SU-DHL-6 (cell line): ENCODE results near the gene ABCB9.

Experiments used
- H2AFZ ChIP-seq: fragments of 200-600 bp; sonication (generic); 2 replicates; pipeline ENCODE4 v1.6.1; 2014; ENCODE audit warnings: low read depth, mild to moderate bottlenecking, moderate library complexity, mixed read lengths, antibody characterized with exemption, low read length; ENCODE audit not compliant: severe bottlenecking
- H3F3A ChIP-seq: fragments of 200-600 bp; shearing (Covaris generic); 2 replicates; pipeline ENCODE4 v1.6.0; 2016; ENCODE audit warnings: antibody characterized with exemption, mild to moderate bottlenecking; ENCODE audit not compliant: insufficient read depth
- H3K27ac ChIP-seq: fragments of 200-600 bp; sonication (generic); 2 replicates; pipeline ENCODE4 v1.5.1; 2016; ENCODE audit warnings: low read depth, mild to moderate bottlenecking, low read length, moderate library complexity, mixed read lengths
- H3K27me3 ChIP-seq: fragments of 200-600 bp; sonication (generic), shearing (Covaris generic); 2 replicates; pipeline ENCODE4 v1.6.0; 2014; ENCODE audit warnings: mild to moderate bottlenecking, low read length
- H3K36me3 ChIP-seq: fragments of 200-600 bp; sonication (generic); 2 replicates; pipeline ENCODE4 v1.6.1; 2014; ENCODE audit warnings: mild to moderate bottlenecking, low read length, mixed read lengths
- H3K4me2 ChIP-seq: fragments of 300-600, 200-600 bp; shearing (Covaris generic), sonication (generic); 2 replicates; pipeline ENCODE4 v1.6.0; 2014; ENCODE audit warnings: low read length, low read depth, mild to moderate bottlenecking; ENCODE audit not compliant: poor library complexity, severe bottlenecking
- H3K4me3 ChIP-seq: fragments of 200-600 bp; sonication (generic); 2 replicates; pipeline ENCODE4 v1.5.1; 2014; ENCODE audit warnings: antibody characterized with exemption, low read length, mild to moderate bottlenecking, mixed read lengths; ENCODE audit not compliant: insufficient read depth, poor library complexity, severe bottlenecking
- H3K79me2 ChIP-seq: fragments of 200-600 bp; sonication (generic); 2 replicates; pipeline ENCODE4 v1.6.1; 2014; ENCODE audit warnings: mild to moderate bottlenecking, low read length, moderate library complexity; ENCODE audit not compliant: insufficient read depth
- H3K9ac ChIP-seq: fragments of 200-600 bp; sonication (generic); 2 replicates; pipeline ENCODE4 v1.7.0; 2014; ENCODE audit warnings: mild to moderate bottlenecking, low read length
- H3K9me2 ChIP-seq: fragments of 200-600 bp; sonication (generic); replicated peaks from 2 replicates; pipeline ENCODE4 v1.6.1; 2014; ENCODE audit warnings: low read length; ENCODE audit not compliant: insufficient read depth
- H3K9me3 ChIP-seq: fragments of 200-600 bp; sonication (generic); 2 replicates; pipeline ENCODE4 v1.6.1; 2014; ENCODE audit warnings: low read length, mixed read lengths; ENCODE audit not compliant: insufficient read depth
- H4K20me1 ChIP-seq: fragments of 200-600 bp; sonication (generic); 2 replicates; pipeline ENCODE4 v1.6.1; 2014; ENCODE audit warnings: low read depth, mild to moderate bottlenecking, antibody characterized with exemption, low read length, moderate library complexity, mixed read lengths
- EZH2phosphoT487 ChIP-seq: fragments of 200-600 bp; sonication (generic), shearing (Covaris generic); conservative IDR thresholded peaks from 2 replicates; pipeline ENCODE4 v1.6.1; 2018; ENCODE audit warnings: mild to moderate bottlenecking, antibody characterized with exemption, low read length, moderate library complexity, mixed read lengths
- TF ChIP-seq, protein P1 (sequence below): fragments of 200-600 bp; sonication (generic); IDR thresholded peaks from one replicate; pipeline ENCODE4 v1.5.1; 2017; ENCODE audit warnings: antibody characterized with exemption, mild to moderate bottlenecking, low read length, moderate library complexity; ENCODE audit not compliant: insufficient read depth, poor library complexity, severe bottlenecking

The ABCB9 gene

DNA sequence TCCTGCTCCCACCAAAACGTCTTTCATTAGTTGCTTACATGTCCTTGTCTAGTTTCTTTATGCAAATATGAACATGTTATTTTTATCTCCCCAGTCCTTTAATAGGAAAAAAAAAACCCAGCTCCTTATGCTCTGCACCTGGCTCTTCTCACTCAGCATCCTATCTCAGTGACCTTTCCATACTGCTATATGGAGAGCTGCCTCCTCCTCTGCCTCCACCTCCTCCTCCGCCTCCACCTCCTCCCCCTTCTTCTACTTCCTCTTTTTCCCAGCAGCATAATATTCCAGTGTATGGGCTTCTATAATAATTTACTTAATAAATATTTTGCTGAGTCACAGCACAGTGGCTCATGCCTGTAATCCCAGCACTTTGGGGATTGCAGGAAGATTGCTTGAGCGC lies 31.5 kb downstream of the ABCB9 start:
- H4K20me1 ChIP-seq: no peaks in the 10 kb centered on the region
- H3K9me3 ChIP-seq: no peaks in the 10 kb centered on the region
- H3K79me2 ChIP-seq: no peaks in the 10 kb centered on the region
- H3K9me2 ChIP-seq: no peaks in the 10 kb centered on the region
- H3K27ac ChIP-seq: no peak overlapping the region
- no peak for TF ChIP-seq EZH2phosphoT487
- TF ChIP-seq, protein P1, sequence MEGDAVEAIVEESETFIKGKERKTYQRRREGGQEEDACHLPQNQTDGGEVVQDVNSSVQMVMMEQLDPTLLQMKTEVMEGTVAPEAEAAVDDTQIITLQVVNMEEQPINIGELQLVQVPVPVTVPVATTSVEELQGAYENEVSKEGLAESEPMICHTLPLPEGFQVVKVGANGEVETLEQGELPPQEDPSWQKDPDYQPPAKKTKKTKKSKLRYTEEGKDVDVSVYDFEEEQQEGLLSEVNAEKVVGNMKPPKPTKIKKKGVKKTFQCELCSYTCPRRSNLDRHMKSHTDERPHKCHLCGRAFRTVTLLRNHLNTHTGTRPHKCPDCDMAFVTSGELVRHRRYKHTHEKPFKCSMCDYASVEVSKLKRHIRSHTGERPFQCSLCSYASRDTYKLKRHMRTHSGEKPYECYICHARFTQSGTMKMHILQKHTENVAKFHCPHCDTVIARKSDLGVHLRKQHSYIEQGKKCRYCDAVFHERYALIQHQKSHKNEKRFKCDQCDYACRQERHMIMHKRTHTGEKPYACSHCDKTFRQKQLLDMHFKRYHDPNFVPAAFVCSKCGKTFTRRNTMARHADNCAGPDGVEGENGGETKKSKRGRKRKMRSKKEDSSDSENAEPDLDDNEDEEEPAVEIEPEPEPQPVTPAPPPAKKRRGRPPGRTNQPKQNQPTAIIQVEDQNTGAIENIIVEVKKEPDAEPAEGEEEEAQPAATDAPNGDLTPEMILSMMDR: no peak
- H3K36me3 ChIP-seq: no peaks in the 10 kb centered on the region
- no peaks in the 10 kb centered on the region for H3F3A ChIP-seq
- no peak overlapping the region for H3K4me2 ChIP-seq
- no peaks in the 10 kb centered on the region for H3K27me3 ChIP-seq
- H3K9ac ChIP-seq: no peak overlapping the region
- no peak overlapping the region for H2AFZ ChIP-seq
- no peak overlapping the region for H3K4me3 ChIP-seq

DNA sequence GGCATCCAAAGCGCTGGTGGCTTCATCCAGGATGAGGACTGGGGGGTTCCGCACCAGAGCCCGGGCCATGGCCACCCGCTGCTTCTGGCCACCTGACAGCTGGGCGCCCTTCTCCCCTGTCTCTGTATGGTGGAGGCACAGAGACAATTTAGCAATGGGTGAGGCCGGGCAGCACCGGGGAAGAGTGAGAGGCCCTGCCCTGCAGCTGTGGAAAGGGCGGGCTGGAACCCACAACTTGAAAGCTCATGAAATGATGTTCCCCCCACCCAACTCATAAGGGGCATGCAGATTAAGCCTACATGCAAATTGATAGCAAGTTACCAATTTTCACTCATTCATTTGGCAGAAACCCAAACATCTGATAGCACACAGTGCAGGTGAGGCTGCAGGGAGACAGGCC lies 34.1 kb downstream of the ABCB9 start:
- Histone ChIP-seq H4K20me1 (no peaks in the 10 kb centered on the region), H3K27ac (no peak overlapping the region), H3K9me2 (no peaks in the 10 kb centered on the region), H3K4me2 (no peak overlapping the region), H3K9ac (no peak overlapping the region), H3F3A (no peaks in the 10 kb centered on the region), H3K79me2 (no peaks in the 10 kb centered on the region), H3K27me3 (no peaks in the 10 kb centered on the region), H3K9me3 (no peaks in the 10 kb centered on the region), H3K4me3 (no peak overlapping the region), H3K36me3 (no peaks in the 10 kb centered on the region), H2AFZ (no peak overlapping the region)
- TF ChIP-seq EZH2phosphoT487: no peak
- TF ChIP-seq, protein P1: no peak

DNA sequence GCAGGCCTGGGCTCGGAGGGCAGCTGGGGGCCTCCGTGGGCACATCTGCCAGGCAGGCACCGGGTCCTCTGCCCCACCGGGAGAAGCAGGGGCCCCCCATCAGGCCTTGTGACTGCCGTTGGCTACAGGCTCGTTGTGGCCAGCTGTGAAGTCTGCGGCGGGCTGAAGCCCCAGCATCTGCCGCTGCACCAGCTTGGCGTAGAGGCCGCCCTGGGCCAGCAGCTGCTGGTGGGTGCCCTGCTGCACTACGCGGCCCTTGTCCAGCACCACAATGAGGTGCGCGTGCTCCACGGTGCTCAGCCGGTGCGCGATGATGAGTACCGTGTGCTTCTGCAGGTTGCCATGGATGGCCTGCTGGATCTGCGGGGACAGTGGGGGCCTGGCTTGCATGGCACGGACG lies 36.5 kb downstream of the ABCB9 start:
- no peaks in the 10 kb centered on the region for H3F3A ChIP-seq
- no peaks in the 10 kb centered on the region for H3K79me2 ChIP-seq
- no peak overlapping the region for H3K27ac ChIP-seq
- H3K27me3 ChIP-seq: no peaks in the 10 kb centered on the region
- no peak overlapping the region for H3K4me3 ChIP-seq
- no peaks in the 10 kb centered on the region for H3K36me3 ChIP-seq
- no peaks in the 10 kb centered on the region for H3K9me3 ChIP-seq
- no peak overlapping the region for H3K4me2 ChIP-seq
- TF ChIP-seq, protein P1: no peak
- no peak for TF ChIP-seq EZH2phosphoT487
- no peaks in the 10 kb centered on the region for H4K20me1 ChIP-seq
- H3K9me2 ChIP-seq: no peaks in the 10 kb centered on the region
- no peak overlapping the region for H2AFZ ChIP-seq
- H3K9ac ChIP-seq: no peak overlapping the region

DNA sequence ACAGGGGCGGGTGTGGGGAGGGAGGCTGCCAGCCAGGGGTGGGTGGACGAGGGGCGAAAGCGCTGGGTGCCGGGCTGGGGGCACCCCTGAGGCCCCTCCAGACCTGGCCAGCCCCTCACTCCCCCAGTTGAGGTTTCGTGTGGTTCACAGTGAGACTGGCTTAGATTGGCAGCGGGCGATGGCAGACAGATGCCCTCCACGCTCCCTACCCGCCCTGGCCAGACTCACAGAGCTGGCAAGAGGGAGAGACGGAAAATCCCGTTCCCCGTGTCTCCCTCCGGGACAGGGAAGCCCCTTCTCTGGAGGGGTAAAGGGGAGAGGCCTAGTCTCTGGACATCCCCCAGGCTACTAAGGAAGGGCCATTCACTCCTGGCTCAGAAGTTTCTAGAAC lies 37.1 kb downstream of the ABCB9 start:
- Histone ChIP-seq H2AFZ (no peak overlapping the region), H3K4me2 (no peak overlapping the region), H3K9me2 (no peaks in the 10 kb centered on the region), H3K27ac (no peak overlapping the region), H3K4me3 (no peak overlapping the region), H3K36me3 (no peaks in the 10 kb centered on the region), H3K9ac (no peak overlapping the region), H3F3A (no peaks in the 10 kb centered on the region), H3K9me3 (no peaks in the 10 kb centered on the region), H3K27me3 (no peaks in the 10 kb centered on the region), H3K79me2 (no peaks in the 10 kb centered on the region), H4K20me1 (no peaks in the 10 kb centered on the region)
- no peak for TF ChIP-seq EZH2phosphoT487
- TF ChIP-seq, protein P1: no peak
